WTC11 (cell line): ENCODE results near the gene NUDT6.

ENCODE experiments used
- TF ChIP-seq, protein P1 (sequence below): sonication (generic); formaldehyde crosslinking; conservative IDR thresholded peaks from 2 replicates; pipeline ENCODE4 v1.8.1; 2023; ENCODE audit warnings: mild to moderate bottlenecking, low read depth, missing genetic modification reagents, moderate library complexity
- TF ChIP-seq, protein P2 (sequence below): sonication (generic); formaldehyde crosslinking; IDR thresholded peaks from 2 replicates; pipeline ENCODE4 v1.8.1; 2023; ENCODE audit warnings: mild to moderate bottlenecking, missing genetic modification reagents
- TF ChIP-seq, protein P3 (sequence below): fragments of 200-600 bp; IDR thresholded peaks from 2 replicates; pipeline ENCODE4 v1.8.0; 2022; ENCODE audit warnings: antibody characterized with exemption

DNA sequence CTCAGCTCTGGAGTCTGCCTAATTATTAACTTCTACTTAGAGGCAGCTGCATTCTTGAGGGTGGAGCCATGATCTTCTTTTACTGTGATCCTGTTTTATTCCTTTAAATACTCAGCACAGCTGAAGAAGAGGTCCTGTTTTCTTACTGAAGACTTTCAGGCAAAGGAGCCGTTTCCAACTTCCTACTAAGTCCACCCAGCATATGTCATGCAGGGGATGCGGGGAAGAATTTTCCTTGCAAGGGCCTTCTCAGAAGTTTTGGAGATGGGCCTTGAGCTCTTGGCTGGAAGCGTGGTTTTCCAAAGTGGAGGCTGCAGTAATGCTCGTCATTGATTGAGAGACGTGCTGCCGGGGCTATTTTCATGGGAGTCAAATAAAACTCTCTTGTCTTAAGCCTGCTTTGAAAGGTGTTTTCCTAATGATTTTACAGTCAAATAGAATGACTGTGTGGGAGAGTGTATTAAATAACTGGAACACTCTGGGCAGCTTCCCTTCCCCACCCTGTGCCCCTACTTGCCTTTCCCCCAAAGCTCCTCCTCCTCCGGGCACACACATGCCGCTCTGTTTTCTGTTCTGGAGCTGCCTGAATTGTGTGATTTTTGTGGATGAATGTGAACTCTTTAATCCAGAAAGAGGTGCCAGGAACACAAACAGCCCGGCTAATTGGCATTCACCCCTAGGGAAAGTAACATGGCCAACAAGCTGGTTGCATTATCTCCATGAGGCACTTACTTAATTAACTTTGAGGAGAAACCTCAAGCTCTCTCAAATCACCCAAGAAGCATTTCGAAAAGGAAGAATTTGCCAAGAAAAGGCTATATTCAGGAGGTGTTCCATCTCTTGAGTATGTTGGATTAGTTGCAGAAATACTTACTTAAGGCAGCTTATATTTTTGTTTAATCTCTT lies 67.7 kb downstream of the NUDT6 start:
- TF ChIP-seq, protein P1, sequence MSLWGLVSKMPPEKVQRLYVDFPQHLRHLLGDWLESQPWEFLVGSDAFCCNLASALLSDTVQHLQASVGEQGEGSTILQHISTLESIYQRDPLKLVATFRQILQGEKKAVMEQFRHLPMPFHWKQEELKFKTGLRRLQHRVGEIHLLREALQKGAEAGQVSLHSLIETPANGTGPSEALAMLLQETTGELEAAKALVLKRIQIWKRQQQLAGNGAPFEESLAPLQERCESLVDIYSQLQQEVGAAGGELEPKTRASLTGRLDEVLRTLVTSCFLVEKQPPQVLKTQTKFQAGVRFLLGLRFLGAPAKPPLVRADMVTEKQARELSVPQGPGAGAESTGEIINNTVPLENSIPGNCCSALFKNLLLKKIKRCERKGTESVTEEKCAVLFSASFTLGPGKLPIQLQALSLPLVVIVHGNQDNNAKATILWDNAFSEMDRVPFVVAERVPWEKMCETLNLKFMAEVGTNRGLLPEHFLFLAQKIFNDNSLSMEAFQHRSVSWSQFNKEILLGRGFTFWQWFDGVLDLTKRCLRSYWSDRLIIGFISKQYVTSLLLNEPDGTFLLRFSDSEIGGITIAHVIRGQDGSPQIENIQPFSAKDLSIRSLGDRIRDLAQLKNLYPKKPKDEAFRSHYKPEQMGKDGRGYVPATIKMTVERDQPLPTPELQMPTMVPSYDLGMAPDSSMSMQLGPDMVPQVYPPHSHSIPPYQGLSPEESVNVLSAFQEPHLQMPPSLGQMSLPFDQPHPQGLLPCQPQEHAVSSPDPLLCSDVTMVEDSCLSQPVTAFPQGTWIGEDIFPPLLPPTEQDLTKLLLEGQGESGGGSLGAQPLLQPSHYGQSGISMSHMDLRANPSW (CRISPR knock-in tag) = no peak
- TF ChIP-seq, protein P2, sequence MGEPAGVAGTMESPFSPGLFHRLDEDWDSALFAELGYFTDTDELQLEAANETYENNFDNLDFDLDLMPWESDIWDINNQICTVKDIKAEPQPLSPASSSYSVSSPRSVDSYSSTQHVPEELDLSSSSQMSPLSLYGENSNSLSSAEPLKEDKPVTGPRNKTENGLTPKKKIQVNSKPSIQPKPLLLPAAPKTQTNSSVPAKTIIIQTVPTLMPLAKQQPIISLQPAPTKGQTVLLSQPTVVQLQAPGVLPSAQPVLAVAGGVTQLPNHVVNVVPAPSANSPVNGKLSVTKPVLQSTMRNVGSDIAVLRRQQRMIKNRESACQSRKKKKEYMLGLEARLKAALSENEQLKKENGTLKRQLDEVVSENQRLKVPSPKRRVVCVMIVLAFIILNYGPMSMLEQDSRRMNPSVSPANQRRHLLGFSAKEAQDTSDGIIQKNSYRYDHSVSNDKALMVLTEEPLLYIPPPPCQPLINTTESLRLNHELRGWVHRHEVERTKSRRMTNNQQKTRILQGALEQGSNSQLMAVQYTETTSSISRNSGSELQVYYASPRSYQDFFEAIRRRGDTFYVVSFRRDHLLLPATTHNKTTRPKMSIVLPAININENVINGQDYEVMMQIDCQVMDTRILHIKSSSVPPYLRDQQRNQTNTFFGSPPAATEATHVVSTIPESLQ (CRISPR knock-in tag) = no peak
- TF ChIP-seq, protein P3, sequence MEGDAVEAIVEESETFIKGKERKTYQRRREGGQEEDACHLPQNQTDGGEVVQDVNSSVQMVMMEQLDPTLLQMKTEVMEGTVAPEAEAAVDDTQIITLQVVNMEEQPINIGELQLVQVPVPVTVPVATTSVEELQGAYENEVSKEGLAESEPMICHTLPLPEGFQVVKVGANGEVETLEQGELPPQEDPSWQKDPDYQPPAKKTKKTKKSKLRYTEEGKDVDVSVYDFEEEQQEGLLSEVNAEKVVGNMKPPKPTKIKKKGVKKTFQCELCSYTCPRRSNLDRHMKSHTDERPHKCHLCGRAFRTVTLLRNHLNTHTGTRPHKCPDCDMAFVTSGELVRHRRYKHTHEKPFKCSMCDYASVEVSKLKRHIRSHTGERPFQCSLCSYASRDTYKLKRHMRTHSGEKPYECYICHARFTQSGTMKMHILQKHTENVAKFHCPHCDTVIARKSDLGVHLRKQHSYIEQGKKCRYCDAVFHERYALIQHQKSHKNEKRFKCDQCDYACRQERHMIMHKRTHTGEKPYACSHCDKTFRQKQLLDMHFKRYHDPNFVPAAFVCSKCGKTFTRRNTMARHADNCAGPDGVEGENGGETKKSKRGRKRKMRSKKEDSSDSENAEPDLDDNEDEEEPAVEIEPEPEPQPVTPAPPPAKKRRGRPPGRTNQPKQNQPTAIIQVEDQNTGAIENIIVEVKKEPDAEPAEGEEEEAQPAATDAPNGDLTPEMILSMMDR = no peak
